Measurements from ENCODE around the gene FSIP1.
A peak's percentile ranks its signal among the peaks of the same experiment; 100 is the strongest.

Gene FSIP1

GRCh38 chr15:39589815-39590644 lies 192.6 kb downstream of the FSIP1 start:
- DNase-seq, result no peak

DNA sequence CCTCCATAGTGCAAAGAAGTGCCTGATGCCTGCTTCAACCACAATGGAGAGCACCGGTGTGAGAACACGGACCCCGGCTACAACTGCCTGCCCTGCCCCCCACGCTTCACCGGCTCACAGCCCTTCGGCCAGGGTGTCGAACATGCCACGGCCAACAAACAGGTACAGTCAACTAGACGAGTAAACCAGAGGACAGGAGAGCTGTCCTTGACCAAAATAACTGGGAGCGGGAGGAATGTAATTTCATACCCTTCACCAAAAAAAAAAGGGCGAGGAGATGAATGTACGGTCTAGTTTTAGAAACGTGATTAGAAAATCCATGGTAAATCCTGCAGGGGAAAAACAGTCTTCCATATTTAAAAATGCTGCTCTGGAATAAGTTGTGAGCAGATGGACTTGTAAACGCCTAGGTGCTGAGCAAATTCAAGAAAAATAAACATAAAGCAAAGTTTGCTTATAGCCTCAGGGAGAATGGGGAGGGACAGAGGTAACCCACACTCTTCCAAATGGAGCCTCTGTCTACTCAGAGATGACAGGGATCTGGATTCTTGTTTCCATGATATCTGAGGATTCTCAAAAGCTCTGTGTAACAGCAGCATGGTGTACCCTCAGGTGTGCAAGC lies 193.3 kb downstream of the FSIP1 start:
- DNase-seq, result no peak

- DNase-seq, result no peak
These were observed 194.0 kb downstream of the FSIP1 start for GRCh38 chr15:39588531-39589192.

- DNase-seq, result no peak
These were observed 194.7 kb downstream of the FSIP1 start for GRCh38 chr15:39587731-39588530.

DNA sequence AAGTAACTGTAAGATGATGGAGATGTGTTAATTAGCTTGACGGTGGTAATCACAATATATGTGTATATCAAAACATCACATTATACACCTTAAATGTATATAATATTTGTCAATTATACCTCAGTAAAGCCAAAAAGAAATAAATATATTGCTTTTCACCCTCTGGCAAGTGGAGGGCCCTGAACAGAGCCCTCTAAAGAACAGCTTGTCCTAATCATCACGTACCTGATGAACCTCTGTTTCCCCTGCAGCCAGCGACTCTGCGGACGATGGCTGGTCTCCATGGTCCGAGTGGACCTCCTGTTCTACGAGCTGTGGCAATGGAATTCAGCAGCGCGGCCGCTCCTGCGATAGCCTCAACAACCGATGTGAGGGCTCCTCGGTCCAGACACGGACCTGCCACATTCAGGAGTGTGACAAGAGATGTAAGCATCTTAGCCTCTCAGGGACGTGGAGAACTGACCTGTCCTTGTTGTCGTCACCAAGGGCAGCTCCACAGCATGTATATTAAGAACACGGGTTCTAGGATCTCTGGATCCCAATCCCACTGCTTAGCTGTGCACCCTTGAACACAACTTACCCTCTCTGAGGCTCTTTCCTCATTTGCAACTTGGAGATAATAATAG lies 195.4 kb downstream of the FSIP1 start:
- DNase-seq, result no peak

- no peak for DNase-seq
These were observed 196.1 kb downstream of the FSIP1 start for GRCh38 chr15:39586387-39587095.

- DNase-seq, result no peak
These were observed 196.8 kb downstream of the FSIP1 start for GRCh38 chr15:39585871-39586301.

GRCh38 chr15:39585389-39585841 lies 197.2 kb downstream of the FSIP1 start:
- DNase-seq, result no peak

GRCh38 chr15:39584662-39585388 lies 197.8 kb downstream of the FSIP1 start:
- DNase-seq, result no peak

- no peak for DNase-seq
These were observed 198.4 kb downstream of the FSIP1 start for GRCh38 chr15:39584266-39584659.

DNA sequence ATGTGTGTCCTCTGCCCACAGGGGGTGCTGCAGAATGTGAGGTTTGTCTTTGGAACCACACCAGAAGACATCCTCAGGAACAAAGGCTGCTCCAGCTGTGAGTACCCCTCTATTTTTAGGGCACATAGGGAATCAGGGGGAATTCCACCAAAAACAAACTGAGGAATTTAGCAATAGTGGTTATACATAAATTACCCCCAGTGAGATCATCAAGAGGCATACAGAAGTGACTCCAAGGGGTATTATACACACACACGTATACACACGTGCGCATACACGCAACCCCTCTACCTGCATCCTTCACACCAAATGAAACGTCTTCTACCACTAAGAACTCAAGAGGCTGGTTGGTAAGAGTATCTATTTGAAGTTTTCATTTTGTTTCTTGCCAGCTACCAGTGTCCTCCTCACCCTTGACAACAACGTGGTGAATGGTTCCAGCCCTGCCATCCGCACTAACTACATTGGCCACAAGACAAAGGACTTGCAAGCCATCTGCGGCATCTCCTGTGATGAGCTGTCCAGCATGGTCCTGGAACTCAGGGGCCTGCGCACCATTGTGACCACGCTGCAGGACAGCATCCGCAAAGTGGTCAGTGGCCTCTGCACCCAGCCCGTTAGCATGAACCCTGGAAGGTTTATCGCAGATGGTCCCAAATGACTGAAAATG lies 198.9 kb downstream of the FSIP1 start:
- no peak for DNase-seq

GRCh38 chr15:39582977-39583595 lies 199.6 kb downstream of the FSIP1 start:
- DNase-seq, result no peak

GRCh38 chr15:39582286-39582976 lies 200.2 kb downstream of the FSIP1 start:
- no peak for DNase-seq

DNA sequence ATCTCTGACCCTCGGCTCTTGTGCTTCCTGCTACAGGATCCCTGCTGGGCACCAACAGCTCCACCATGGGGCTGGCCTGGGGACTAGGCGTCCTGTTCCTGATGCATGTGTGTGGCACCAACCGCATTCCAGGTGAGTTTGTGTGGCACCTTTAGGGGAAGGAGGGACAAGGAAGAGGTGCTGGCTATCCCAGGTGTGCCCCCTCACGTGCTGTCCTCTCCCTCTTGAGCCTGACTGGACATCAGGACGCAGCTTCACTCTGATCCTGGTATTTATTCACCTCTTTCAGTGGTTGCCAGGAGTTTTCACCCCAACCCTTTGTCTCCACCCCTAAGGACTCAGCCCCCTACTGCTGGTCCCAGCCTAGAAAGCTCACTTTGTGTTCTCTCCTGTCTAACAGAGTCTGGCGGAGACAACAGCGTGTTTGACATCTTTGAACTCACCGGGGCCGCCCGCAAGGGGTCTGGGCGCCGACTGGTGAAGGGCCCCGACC lies 200.8 kb downstream of the FSIP1 start:
- no peak for DNase-seq

DNA sequence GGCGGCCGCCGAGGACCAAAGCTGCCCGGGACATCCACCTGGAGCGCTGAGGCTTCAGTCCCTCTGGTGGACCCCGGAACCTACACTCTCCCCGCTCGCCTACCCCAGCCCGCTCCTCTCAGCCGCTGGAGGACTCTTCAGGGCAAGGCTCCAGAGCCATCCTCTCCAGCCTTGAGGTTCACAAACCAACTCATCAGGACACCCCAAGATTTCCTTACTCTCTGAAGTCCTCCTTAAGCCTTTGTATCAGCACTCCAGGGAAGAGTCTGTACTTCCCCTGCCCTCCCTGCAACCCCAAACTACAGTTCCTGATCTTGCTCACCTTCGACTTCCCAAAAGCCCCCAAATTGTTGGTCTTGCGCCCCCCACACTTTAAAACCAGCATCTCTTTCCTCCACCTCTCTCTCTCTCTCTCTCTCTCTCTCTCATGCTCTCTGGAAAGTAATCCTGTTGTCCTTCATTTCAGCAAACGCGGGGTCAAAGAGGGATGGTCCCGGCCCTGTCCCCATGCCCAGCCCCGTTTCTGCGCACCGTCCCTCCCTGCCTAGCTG lies 201.3 kb downstream of the FSIP1 start:
- DNase-seq, result no peak

- no peak for DNase-seq
These were observed 202.0 kb downstream of the FSIP1 start, which contains the start of gene THBS1 for GRCh38 chr15:39580485-39581241. THBS1 (plus strand) TSS chr15:39581079; CDS start chr15:39581858, 779 bp downstream.

DNA sequence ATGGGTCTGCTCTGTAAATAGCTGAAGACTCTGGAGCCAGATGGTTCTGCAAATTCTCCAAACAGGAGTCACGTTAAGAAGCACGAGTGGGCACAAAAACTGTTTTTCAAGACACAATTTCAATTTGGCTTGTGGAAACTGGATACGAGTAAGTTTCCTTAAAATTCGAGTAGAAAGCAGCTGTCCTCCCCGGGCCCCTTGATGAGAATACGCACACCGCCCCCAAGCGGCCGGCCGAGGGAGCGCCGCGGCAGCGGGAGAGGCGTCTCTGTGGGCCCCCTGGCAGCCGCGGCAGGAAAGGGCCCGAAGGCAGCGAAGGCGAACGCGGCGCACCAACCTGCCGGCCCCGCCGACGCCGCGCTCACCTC lies 202.5 kb downstream of the FSIP1 start:
- peak; percentile 78 for DNase-seq
